ENCODE results near the gene HSD17B1. TPM values are rescaled to one million over a fixed set of nuclear protein-coding genes. Genes with fewer than 3 reads are reported as not detected.
"Not testable (repeated sequence)": the region's sequence is repeated elsewhere in the genome, so short reads cannot be mapped to it uniquely, and the experiment has no call there.

The HSD17B1 gene
- total RNA-seq, 4 donors from 2014 or later: 1.6 to 8.7 (median 3.4) TPM

GRCh38 chr17:42538482-42538881, 14.2 kb upstream of the HSD17B1 start:
- ATAC-seq (ENCODE audit: low FRiP score) (no peak), DNase-seq (ENCODE audit: low spot score) (no peak)
- no peak for TF ChIP-seq CTCF (IDR thresholded peaks at IDR 0.05)

GRCh38 chr17:42540558-42540957, 12.2 kb upstream of the HSD17B1 start:
- DNase-seq (ENCODE audit: low spot score); ATAC-seq (ENCODE audit: low FRiP score): not testable (repeated sequence)

- TF ChIP-seq CTCF (IDR thresholded peaks at IDR 0.05): no peak
- ATAC-seq (ENCODE audit: low FRiP score) (no peak), DNase-seq (ENCODE audit: low spot score) (no peak)
Measured at GRCh38 chr17:42541041-42541833, 11.5 kb upstream of the HSD17B1 start.

- DNase-seq (ENCODE audit: low spot score) (no peak), ATAC-seq (ENCODE audit: low FRiP score) (no peak)
- no peak for TF ChIP-seq CTCF (IDR thresholded peaks at IDR 0.05)
Measured at GRCh38 chr17:42543190-42544079, 9.3 kb upstream of the HSD17B1 start.

- ATAC-seq (ENCODE audit: low FRiP score) (no peak), DNase-seq (ENCODE audit: low spot score) (no peak)
- TF ChIP-seq CTCF (IDR thresholded peaks at IDR 0.05): no peak
Measured at GRCh38 chr17:42544874-42545283, 7.8 kb upstream of the HSD17B1 start.

- DNase-seq (ENCODE audit: low spot score); ATAC-seq (ENCODE audit: low FRiP score): not testable (repeated sequence)
Measured at GRCh38 chr17:42545755-42546505, 6.8 kb upstream of the HSD17B1 start.

GRCh38 chr17:42547001-42547461, 5.7 kb upstream of the HSD17B1 start:
- ATAC-seq (ENCODE audit: low FRiP score) (no peak), DNase-seq (ENCODE audit: low spot score) (no peak)
- TF ChIP-seq CTCF (IDR thresholded peaks at IDR 0.05): no peak
